HepG2 (cell line): ENCODE data around the gene INHBB. TPM values are rescaled to one million over a fixed set of nuclear protein-coding genes. Genes with fewer than 3 reads are reported as not detected.

Experiments
- ATAC-seq: fragments of 200-7000 bp; cut with Tn5 transposase; 3 replicates; pipeline ENCODE4 v1.9.1; 2020; ENCODE audit warnings: mild to moderate bottlenecking, moderate library complexity
- BruUV-seq: library from RNA; stranded (reverse); fragments of 400-500 nt; replicated peaks from 2 replicates; lab custom pipeline; 2021; lab: Mats Ljungman, UMichigan
- CTCF ChIA-PET: fragments of 300-600 bp; formaldehyde crosslinking; extraction: SDS; loops from one replicate; lab custom pipeline; 2021; ENCODE audit warnings: low total read pairs, inconsistent platforms, low intra/inter-chr PET ratio; lab: Yijun Ruan, JAX
- POLR2A ChIA-PET: fragments of 350-600 bp; sonication (Branson Sonifier 250); formaldehyde crosslinking; loops from one replicate; lab custom pipeline; 2020; ENCODE audit warnings: antibody characterized with exemption, inconsistent platforms; lab: Yijun Ruan, JAX
- DNase-seq: peaks from one replicate; pipeline ENCODE4 v3.0.0-alpha.2; 2015; ENCODE audit warnings: low spot score
- FAIRE-seq: peaks from 3 replicates; lab custom pipeline; 2011; peaks lifted over from hg19 to GRCh38; lab: Jason Lieb, UNC
- H2AFZ ChIP-seq: one replicate; pipeline ENCODE4 v1.6.1; 2011; ENCODE audit warnings: low read length, inconsistent platforms
- H3K27ac ChIP-seq: fragments of 300-600 bp; 3 replicates; pipeline ENCODE4 v1.8.0; 2011; ENCODE audit warnings: mixed run types, mild to moderate bottlenecking, mixed read lengths, low read length, inconsistent platforms; ENCODE audit not compliant: insufficient read depth; ENCODE audit errors: extremely low read length
- H3K27me3 ChIP-seq, 2 experiments: fragments of 200-600 bp in 1 of 2; 2 replicates in 1 of 2; 3 replicates in 1 of 2; pipeline versions ENCODE4 v1.6.0 to v1.8.0; 2011; ENCODE audit warnings: low read length in 2 of 2, mild to moderate bottlenecking in 2 of 2, moderate library complexity in 2 of 2, inconsistent platforms in 1 of 2; ENCODE audit not compliant: insufficient read depth in 2 of 2, control insufficient read depth in 1 of 2
- H3K36me3 ChIP-seq, 2 experiments: fragments of 200-600 bp in 1 of 2; replicated peaks in 1 of 2; 2 replicates in 1 of 2; 3 replicates in 1 of 2; pipeline versions ENCODE4 v1.5.1 to v1.8.0; 2011; ENCODE audit warnings: low read length in 2 of 2, inconsistent platforms in 1 of 2; ENCODE audit not compliant: insufficient read depth in 2 of 2, control insufficient read depth in 1 of 2
- H3K4me1 ChIP-seq: 2 replicates; pipeline ENCODE4 v1.5.1; 2012; ENCODE audit warnings: low read length, inconsistent platforms; ENCODE audit not compliant: insufficient read depth
- H3K4me2 ChIP-seq: 2 replicates; pipeline ENCODE4 v1.6.0; 2011; ENCODE audit warnings: low read depth, low read length, inconsistent platforms
- H3K4me3 ChIP-seq, 3 experiments: fragments of 200-600 bp in 1 of 3; sonication (generic), shearing (Covaris generic) in 1 of 3; replicated peaks in 1 of 3; 2 replicates each; pipeline ENCODE4 v1.5.1; 2011 to 2016; ENCODE audit warnings: low read length in 3 of 3, inconsistent platforms in 2 of 3, low read depth in 2 of 3, mild to moderate bottlenecking in 2 of 3, control low read depth in 1 of 3, mixed read lengths in 1 of 3; ENCODE audit not compliant: insufficient read depth in 1 of 3
- H3K79me2 ChIP-seq: one replicate; pipeline ENCODE4 v1.6.1; 2011; ENCODE audit warnings: low read length, inconsistent platforms; ENCODE audit not compliant: insufficient read depth
- H3K9ac ChIP-seq: 2 replicates; pipeline ENCODE4 v1.6.0; 2011; ENCODE audit warnings: mild to moderate bottlenecking, low read depth, low read length, inconsistent platforms; ENCODE audit not compliant: insufficient read depth
- H3K9me3 ChIP-seq: 2 replicates; pipeline ENCODE4 v1.5.1; 2012; ENCODE audit warnings: mild to moderate bottlenecking, low read length
- H4K20me1 ChIP-seq: 2 replicates; pipeline ENCODE4 v1.6.0; 2011; ENCODE audit warnings: inconsistent platforms, mild to moderate bottlenecking, low read length, moderate library complexity; ENCODE audit not compliant: insufficient read depth
- CENPX ChIP-seq: sonication (generic); formaldehyde crosslinking; IDR thresholded peaks from 2 replicates; pipeline ENCODE4 v1.9.0; 2021; ENCODE audit warnings: mild to moderate bottlenecking, missing genetic modification reagents, moderate library complexity
- ZIK1 ChIP-seq: sonication (generic); formaldehyde crosslinking; IDR thresholded peaks from 2 replicates; pipeline ENCODE4 v1.5.0; 2020; ENCODE audit warnings: mild to moderate bottlenecking, low read depth, missing genetic modification reagents, borderline replicate concordance
- ZNF326 ChIP-seq: sonication (generic); formaldehyde crosslinking; IDR thresholded peaks from 2 replicates; pipeline ENCODE4 v1.4.0; 2020; ENCODE audit warnings: missing genetic modification reagents, borderline replicate concordance
- ZNF816 ChIP-seq: sonication (generic); formaldehyde crosslinking; IDR thresholded peaks from 2 replicates; pipeline ENCODE4 v1.8.0; 2022; ENCODE audit warnings: missing genetic modification reagents, mild to moderate bottlenecking, borderline replicate concordance
- WGBS: methylation state at CpG from one replicate; pipeline ENCODE4 v1.1.6; 2017; ENCODE audit warnings: low lambda C conversion rate; 5-methylcytosine and 5-hydroxymethylcytosine counted together
- in situ Hi-C: cut with HindIII; loops from 2 replicates; pipeline ENCODE4 v1.10.0; 2017; ENCODE audit warnings: low pct_unique_long_range_greater_than_20kb; ENCODE audit not compliant: extremely low pct_ligation_motif_present
- intact Hi-C: fragments of 100-400 bp; cut with micrococcal nuclease; formaldehyde crosslinking; loops from one replicate; pipeline ENCODE4 v1.10.0; 2022; ENCODE audit not compliant: unreplicated experiment
- polyA plus RNA-seq, 8 experiments: library from polyadenylated mRNA; depleted of rRNA in 3 of 8; stranded (reverse) in 7 of 8; unstranded in 1 of 8; fragments of >200 nt; fragmentation: Illumina TruSeq in 4 of 8; extraction: Trizol in 4 of 8; gene quantifications; 2 replicates each; pipeline versions ENCODE4 v1.2.1 to v1.2.3, GENCODE V29; 2011 to 2016; ENCODE audit warnings: low read depth in 4 of 8, missing spikeins in 1 of 8, mixed read lengths in 1 of 8; ENCODE audit not compliant: insufficient read depth in 1 of 8
- total RNA-seq, 5 experiments: library from RNA; depleted of rRNA; stranded (reverse); fragments of >200 nt; fragmentation: Illumina TruSeq; extraction: Trizol; gene quantifications; 2 replicates each; pipeline ENCODE4 v1.2.3, GENCODE V29; 2016; ENCODE audit warnings: low read depth in 1 of 5
- TF ChIP-seq, protein P1 (sequence below): sonication (generic); formaldehyde crosslinking; IDR thresholded peaks from 2 replicates; pipeline ENCODE4 v1.4.0; 2020; ENCODE audit warnings: missing genetic modification reagents, low read depth, mild to moderate bottlenecking, borderline replicate concordance

Gene INHBB
- total and polyA plus RNA-seq, 2 of the 13 experiments (the other 11 are each of a cell fraction or from before 2014, with no cell fraction given) = 0.20 to 1.7 TPM

DNA sequence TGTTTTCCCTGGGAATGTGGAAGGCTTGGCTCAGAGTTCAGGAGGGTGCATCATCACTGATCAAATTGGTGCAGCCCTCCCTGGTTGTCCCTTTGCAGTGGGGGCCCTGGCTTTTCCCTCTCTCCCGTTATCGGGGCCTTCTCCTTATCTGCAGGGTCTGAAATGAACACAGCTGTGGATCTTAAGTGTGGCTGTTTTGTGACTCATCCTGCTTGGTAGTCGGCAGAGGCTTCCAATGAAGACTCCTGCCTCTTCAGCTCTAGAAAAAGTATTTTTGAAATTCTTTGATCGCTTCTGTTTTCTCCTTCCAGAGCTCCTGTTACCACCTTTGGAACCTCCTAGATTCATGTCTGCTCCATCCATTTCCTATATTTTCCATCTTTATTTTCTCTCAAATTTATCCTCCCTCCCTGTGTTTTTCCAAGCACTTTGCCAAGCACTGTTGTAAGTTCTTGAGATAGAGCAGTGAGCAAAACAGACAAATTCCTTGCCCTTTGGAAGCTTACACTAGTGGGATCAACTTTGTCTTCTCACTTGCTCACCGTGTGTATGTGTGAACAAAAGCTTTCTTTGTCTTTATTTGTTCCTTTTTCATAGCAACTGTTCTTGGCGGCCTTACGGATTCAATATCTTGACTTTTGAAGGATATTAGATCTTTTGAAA, 47.6 kb upstream of the INHBB start:
- no peaks in the 10 kb centered on the region for H3K9me3 ChIP-seq
- DNase-seq (no peak), ATAC-seq (no peak), FAIRE-seq (no peak)
- ChIA-PET POLR2A (no interaction called here), CTCF (interaction anchor here (0.6 kb wide), 1 partner anchor 252 kb away, joined by 3 read pairs; no protein-coding TSS in a partner anchor)
- intact Hi-C loops = no loop called here
- in situ Hi-C loops = no loop called here
- H2AFZ ChIP-seq = no peak overlapping the region
- no TSS peak for BruUV-seq
- H3K27me3 ChIP-seq = no peaks in the 10 kb centered on the region
- no peaks in the 10 kb centered on the region for H4K20me1 ChIP-seq
- no peak overlapping the region for H3K27ac ChIP-seq
- WGBS = 93% methylated on average over 7 of the region's 7 CpGs
- no peak for TF ChIP-seq CENPX (CRISPR knock-in tag)
- no peak overlapping the region for H3K9ac ChIP-seq
- no peaks in the 10 kb centered on the region for H3K4me1 ChIP-seq
- no peak overlapping the region for H3K4me2 ChIP-seq
- H3K36me3 ChIP-seq = peaks cover 6 to 21% of the 10 kb centered on the region in 2 experiments; a peak in 3 of 5 replicates
- H3K4me3 ChIP-seq = no peak overlapping the region
- no peaks in the 10 kb centered on the region for H3K79me2 ChIP-seq

- Histone ChIP-seq H3K36me3 (peaks cover 3 to 14% of the 10 kb centered on the region in 2 experiments; a peak in 3 of 5 replicates), H3K9ac (no peak overlapping the region), H3K9me3 (no peaks in the 10 kb centered on the region), H3K4me2 (no peak overlapping the region), H4K20me1 (no peaks in the 10 kb centered on the region), H3K79me2 (no peaks in the 10 kb centered on the region), H3K27ac (no peak overlapping the region), H3K27me3 (no peaks in the 10 kb centered on the region), H3K4me1 (no peaks in the 10 kb centered on the region), H2AFZ (no peak overlapping the region), H3K4me3 (no peak overlapping the region)
- CTCF ChIA-PET = no interaction called here
- WGBS = 97% methylated on average over 9 of the region's 9 CpGs
- POLR2A ChIA-PET = no interaction called here
- BruUV-seq = no TSS peak
- FAIRE-seq (no peak), DNase-seq (no peak), ATAC-seq (no peak)
- TF ChIP-seq, protein P1, sequence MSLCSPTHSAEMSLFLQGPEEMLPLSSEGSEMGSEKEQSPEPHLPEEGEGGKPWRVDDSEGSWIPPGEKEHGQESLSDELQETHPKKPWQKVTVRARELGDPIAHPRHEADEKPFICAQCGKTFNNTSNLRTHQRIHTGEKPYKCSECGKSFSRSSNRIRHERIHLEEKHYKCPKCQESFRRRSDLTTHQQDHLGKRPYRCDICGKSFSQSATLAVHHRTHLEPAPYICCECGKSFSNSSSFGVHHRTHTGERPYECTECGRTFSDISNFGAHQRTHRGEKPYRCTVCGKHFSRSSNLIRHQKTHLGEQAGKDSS = no peak
- TF ChIP-seq ZIK1 (CRISPR knock-in tag) (no peak), ZNF326 (CRISPR knock-in tag) (no peak), ZNF816 (CRISPR knock-in tag) (no peak)
- intact Hi-C loops = no loop called here
- in situ Hi-C loops = no loop called here
Observed at GRCh38 chr2:120299004-120299403, 46.9 kb upstream of the INHBB start.
